ENCODE data around the gene RIT2.

Gene RIT2

DNA sequence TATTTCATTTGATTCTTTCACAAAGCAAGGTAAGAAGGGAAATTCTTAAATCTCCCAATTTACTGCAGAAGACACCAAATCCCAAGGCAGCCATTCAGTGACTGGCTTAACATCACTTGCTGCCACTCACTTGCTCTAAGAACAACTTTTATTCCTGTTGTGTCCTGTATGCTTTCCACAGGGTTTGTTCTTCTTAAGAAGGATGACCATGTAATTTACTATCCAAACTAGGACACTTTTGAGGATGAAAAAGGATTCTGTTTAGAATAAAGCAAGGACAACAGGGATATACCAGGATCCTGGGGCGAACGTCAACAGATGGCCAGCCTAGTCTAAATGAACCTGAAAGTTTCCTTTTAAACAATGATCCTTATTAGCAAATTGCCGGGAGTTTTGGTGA lies 34.8 kb downstream of the RIT2 start:
- DNase-seq (ENCODE audit: low read depth): no peak

- no peak for DNase-seq (ENCODE audit: low read depth)
These were observed 36.1 kb downstream of the RIT2 start for GRCh38 chr18:43079422-43079821.

DNA sequence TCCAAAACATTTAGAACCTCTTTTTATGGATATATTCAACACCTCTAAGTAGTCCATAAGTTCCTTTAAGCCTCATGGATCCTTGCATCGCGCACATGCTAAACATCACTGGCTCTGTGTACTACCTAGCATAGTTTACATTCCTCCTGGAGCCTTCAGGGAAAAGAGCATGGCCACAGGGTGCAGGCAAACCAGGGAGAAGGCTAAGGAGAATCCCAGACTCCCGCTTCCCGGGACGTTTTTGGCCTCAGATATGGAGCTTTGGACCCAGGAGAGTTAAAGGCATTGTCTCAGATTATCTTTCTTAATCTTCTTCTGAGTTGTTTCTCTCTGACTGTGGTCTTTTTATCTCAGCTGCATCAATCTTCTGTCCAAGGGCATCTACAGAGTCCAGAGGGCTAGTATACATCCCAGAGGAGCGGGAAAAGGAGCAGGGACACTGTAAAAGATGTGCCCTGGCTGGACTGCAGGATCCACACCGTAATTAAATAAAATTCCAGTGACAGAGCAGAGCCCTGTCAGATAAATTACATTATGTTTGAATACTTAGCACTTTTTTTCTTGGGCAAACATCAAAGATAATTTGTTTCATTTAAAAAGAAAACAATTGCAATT lies 36.9 kb downstream of the RIT2 start:
- DNase-seq (ENCODE audit: low read depth): no peak

DNA sequence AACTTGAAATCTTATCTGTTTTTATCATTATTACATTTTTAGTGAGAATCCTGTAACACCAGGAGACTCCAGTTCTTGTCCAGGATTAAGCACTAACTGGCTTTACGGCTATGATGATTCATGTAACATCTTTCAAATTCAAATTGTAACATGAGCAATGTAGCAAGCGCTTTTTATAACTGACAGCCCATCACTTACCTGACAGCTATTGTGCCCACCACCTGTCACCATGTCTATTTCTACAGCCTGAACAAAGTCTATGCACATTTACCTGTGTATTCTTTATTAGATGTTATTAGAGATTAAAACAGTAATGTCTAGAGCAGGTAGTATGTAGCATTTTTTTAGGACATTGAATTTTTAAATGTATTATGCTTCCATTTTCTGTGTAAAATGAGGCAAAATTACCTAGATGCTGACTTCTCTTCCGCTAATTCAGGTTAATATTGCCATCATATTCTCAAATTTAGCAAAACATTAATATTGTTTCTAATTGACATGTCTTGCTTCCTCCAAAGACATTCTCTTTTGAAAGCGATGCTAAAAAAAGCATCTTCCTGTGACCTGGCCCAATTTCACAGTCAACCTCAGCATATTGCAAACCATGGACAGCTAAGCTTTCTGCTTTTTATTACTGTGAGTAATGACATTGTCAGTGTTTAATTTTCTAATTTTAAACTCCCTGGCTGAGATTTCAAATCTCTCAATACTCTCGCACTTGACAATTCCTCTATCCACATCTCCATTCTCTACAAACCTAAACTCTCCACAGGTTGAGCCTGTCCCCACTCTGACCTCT lies 37.8 kb downstream of the RIT2 start:
- no peak for DNase-seq (ENCODE audit: low read depth)

- no peak for DNase-seq (ENCODE audit: low read depth)
These were observed 41.7 kb downstream of the RIT2 start for GRCh38 chr18:43073771-43074170.

GRCh38 chr18:43068781-43069180 lies 46.7 kb downstream of the RIT2 start:
- DNase-seq (ENCODE audit: low read depth): no peak

- DNase-seq (ENCODE audit: low read depth): no peak
These were observed 47.9 kb downstream of the RIT2 start for GRCh38 chr18:43067570-43067969.

DNA sequence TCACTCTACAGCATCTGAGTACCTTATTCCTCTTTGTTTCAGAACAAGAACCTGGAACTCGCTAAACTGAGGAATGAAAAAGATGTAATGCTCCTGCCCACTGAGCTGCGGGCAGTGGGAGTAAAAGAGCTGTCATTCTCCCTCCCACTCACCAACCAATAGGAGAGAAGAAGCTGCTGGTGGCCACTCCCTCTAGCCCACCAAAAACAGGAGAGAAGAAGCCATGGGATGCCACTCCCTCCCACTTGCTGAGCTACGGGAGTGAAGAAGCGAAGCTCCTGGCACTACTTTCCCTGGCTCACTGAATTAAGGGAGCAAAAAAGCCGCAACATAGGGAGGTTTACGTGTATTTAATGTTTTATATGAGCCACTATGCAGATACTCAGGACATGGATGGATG lies 53.7 kb downstream of the RIT2 start:
- no peak for DNase-seq (ENCODE audit: low read depth)

GRCh38 chr18:43061318-43061717 lies 54.2 kb downstream of the RIT2 start:
- DNase-seq (ENCODE audit: low read depth): no peak

- no peak for DNase-seq (ENCODE audit: low read depth)
These were observed 55.5 kb downstream of the RIT2 start for GRCh38 chr18:43060020-43060419.

DNA sequence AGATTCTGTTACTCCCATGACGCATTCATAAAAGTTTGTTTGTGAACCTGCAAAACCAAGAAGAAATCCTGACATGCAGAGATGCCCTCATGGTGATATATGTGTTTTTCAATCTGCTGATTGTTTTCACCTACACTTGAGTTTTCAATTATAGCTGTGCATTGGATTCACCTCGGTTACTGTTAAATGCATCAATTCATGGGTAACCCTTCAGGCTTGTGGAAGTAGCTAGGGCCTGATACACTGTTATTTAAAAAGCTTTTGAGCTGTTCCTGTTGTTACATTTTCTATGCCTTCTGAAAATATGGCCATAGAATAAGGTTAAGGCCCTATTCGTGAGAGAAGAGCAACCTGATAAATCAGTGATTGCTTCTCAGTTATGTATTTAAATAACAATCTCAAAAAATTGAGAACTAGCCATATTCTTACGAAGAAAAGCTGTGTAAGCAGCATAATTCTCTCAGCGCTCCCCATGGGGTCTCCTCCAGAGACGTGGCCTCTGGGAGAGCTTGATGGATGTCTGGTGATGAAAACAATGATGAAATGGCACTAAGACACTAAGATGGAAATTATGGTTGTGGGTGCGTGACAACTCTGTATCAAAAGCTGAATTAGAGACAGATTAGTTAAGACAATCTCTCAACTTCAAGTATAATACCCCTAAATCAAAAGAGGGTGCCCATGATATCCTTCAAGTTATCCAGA lies 60.5 kb downstream of the RIT2 start:
- DNase-seq (ENCODE audit: low read depth): no peak

DNA sequence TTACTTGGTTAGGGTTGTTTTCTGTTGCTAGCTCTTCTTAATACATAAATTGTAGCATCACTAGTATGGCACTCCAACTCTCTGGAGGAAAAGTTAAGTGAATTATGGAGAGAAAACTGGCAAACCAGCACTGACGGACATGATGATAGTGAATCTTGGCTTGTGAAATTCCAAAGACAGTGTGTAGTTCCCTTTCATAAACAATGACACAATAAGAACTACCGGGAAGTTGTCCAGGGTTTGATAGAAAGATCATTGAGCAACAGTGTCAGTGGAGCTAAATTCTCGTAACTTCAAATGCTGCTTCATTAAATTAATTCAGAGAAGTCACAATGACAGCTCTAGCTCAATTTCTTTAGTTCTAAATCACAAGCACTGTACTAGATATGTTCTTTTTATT lies 66.5 kb downstream of the RIT2 start:
- DNase-seq (ENCODE audit: low read depth): no peak

DNA sequence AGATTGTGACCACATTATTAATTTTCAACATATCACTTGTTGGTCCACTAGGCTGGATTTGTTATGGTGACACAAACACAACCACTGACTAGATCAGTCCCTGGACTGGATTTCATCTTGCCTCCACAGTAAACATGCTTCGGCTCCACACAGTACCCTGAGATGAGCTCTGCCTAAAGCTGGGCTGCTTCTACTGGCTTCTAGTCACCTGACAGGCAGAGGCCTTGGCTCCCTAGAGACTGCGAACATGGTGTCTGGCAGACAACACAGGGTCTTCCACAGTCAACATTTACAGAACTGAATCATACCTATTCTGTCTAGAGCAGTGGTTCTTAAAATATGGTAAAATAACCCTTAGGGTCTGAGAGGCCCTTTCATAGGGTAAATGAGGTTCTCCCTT lies 69.2 kb downstream of the RIT2 start:
- DNase-seq (ENCODE audit: low read depth): no peak

- no peak for DNase-seq (ENCODE audit: low read depth)
These were observed 71.9 kb downstream of the RIT2 start for GRCh38 chr18:43043626-43044025.

DNA sequence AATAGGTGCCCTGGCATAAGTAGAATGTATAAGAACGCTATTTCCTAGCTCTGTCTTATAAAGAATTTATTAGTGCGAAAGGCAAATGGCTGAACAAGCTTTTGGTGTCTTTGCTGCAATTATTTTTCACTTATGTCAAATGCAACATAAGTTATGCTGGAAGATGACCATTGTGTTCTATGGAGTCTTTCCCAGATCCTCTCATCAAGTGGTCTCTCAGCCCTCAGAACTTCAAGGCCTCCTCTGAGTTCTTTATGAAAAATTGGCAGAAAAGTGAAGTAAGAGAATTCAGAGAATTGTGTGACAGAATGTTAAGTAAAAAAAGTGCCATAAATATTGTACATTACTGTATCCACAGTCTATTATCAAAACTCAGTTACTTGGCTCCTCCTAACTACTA lies 75.2 kb downstream of the RIT2 start:
- no peak for DNase-seq (ENCODE audit: low read depth)

DNA sequence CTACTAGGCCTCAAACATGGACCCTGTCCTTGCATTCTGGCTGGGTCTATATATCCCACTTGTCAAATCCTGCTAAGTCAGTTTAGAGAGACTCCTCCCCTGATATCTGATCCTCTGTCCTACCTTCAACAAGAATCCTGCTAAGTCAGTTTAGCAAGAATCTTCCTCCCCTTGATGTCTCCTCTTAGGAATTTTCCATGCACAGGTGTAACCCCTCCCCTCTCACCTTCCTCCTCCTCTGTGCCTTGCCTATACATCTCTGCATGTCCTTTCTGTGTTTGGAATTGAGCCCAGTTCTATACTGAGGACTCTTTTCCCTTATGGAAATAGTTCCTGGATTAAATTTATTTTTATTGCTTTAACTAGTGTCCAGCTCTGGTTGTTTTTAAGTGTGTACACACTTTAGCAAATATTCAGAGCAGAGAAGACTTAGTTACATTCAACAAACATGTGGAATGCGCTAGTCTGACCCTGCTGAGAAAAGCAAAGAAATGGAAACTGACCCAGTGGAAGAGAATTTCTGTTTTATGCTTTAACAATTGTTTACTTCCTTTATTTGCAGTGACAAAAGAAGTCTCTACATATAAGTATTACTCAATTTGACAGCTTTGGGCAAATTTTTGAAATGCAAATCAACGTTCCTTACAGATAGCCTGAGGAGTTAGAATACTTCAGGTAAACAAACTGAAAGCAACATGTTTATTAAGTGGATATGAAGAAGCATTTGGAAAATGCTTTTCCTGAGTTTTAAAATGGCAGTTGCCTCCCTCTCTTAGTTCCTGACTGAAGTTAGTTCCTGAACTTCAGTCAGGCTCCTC lies 80.6 kb downstream of the RIT2 start:
- no peak for DNase-seq (ENCODE audit: low read depth)

- no peak for DNase-seq (ENCODE audit: low read depth)
These were observed 84.3 kb downstream of the RIT2 start for GRCh38 chr18:43031169-43031568.

DNA sequence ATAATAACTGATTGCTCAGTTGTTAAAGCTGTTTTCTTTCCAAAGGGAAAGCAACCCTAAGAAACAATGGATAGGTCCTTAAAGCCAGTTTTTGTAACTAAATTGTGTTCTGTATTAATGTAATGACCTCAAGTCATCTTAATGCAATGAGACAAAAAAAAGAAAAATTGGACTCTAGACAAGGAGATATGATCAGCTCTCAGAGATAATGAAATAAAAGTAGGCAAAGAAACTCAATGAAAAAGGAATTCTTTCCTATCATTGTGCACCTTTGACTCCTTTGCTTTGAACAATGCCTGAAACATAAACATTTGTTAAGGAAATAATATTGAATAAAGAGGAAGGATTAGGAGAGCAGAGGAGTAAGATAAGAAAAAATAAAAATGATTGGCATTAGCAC lies 86.1 kb downstream of the RIT2 start:
- DNase-seq (ENCODE audit: low read depth): no peak

GRCh38 chr18:43022874-43023273 lies 92.6 kb downstream of the RIT2 start:
- DNase-seq (ENCODE audit: low read depth): no peak

DNA sequence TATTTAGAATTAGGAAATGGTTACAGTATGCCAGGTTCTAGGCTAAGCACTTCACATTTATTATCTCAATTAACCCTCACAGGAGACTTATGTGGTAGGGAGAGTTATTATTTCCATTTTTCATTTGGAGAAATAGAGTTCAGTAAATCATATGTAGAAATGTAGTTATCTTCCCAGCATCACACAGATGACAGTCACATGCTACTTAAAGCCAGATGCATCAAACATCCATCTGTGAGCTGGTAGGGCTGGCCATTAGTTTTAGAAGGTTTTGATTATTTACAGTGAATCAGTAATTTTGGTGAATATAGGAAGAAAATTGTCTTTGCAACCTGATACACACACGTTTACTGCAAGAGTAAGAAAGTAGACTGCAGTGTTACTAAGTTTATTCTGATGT lies 97.9 kb downstream of the RIT2 start:
- DNase-seq (ENCODE audit: low read depth): no peak

- DNase-seq (ENCODE audit: low read depth): no peak
These were observed 102.0 kb downstream of the RIT2 start for GRCh38 chr18:43013486-43013885.

DNA sequence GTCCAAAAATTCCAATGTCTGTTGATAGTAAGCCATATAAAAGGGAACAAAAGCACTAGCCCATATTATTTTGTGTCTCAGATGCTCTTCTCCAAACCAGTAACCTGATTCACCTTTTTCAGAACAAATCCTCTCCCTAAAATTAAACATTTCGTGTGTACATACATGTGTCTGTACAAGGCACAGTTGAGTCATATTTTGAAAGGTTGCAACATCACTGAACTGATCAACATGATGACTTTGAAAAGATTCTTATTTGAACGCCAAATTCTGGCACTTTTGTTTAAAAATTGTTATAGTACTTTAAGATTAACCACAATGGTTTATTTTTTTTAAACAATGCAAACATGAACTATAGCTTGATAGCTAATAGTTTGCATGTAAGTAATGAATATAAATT lies 102.5 kb downstream of the RIT2 start:
- no peak for DNase-seq (ENCODE audit: low read depth)

DNA sequence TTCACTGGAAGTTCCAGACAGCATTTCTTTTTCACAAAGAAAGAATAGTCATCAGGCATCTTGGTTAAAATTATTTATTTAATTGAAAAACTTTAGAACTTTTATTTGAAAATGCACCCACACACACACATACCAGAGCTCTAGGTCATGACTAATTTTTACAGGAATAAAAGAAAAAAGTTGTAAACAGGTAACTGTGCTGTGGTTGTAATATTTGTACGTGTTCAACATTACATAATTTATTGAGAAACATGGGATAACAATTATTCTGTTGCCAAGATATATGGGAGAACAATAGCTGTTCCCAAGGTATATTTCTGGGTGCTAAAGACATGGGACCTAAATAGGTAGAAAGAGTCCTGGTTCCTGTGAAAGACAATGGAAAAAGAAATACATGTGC lies 104.9 kb downstream of the RIT2 start:
- no peak for DNase-seq (ENCODE audit: low read depth)

All from activated T-cell treated with anti-CD3 and anti-CD28 coated beads for 24 hours (primary cell).